Measurements from ENCODE around the gene KRTAP4-1.
"Not testable (repeated sequence)": the region's sequence is repeated elsewhere in the genome, so short reads cannot be mapped to it uniquely, and the experiment has no call there.

The KRTAP4-1 gene

GRCh38 chr17:41171886-41172285, 12.8 kb downstream of the KRTAP4-1 start:
- DNase-seq (ENCODE audit: low spot score) = no peak

DNA sequence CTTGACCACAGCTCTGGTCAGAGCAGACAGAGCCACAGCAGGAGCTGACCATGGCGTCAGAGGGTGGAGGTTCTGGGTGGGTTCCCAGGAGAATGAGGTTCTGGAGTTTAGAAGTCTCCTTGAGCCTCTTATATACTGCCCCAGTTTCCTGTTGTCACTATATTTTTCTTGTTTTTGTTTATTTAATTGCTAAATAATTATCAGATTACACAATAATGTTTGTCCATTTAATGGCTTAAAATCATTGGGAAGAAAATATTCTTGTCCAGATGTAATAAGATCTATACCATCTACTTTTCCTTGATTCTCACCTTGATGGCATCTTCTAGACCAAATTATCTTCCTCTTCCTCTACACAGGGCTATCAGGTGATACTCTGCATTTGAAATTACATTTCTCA, 16.6 kb downstream of the KRTAP4-1 start, which contains the start of gene KRTAP4-3:
TSS of gene KRTAP4-3 (minus strand) at position 101 of the 400 bp plus-strand sequence. CDS start at position 52, 49 bp downstream.
- no peak for DNase-seq (ENCODE audit: low spot score)

DNA sequence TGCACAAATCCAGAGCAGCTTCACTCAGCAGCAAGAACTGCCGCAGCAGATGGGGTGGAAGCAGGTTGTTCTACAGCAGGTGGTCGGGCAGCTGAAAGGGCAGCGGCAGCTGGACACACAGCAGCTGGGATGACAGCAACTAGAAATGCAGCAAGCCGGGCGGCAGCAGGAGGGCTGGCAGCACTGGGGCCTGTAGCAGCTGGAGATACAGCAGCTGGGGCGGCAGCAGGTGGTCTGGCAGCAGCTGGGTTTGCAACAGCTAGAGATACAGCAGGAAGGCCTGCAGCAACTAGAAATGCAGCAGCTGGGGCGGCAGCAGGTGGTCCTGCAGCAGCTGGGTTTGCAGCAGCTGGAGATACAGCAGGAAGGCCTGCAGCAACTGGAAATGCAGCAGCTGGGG, 17.1 kb downstream of the KRTAP4-1 start:
- no peak for DNase-seq (ENCODE audit: low spot score)

DNA sequence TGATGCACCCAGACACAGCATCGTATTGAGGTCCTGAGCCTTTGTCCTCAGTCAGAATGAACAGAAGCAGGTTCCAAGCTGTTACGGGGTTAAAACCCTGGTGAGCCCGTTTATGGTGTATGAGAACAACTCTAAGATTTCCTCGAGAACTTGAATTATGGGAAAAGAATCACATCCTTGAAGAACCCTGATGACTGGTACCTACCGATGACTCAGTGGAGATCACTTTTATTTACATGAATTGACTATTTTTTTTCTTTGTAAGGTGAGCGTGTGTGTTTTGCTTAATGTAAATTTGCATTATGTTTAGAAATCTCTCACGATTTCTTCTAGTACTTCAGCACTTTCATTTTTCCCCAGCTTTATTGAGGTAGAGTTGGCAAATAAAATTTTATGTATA, 20.9 kb downstream of the KRTAP4-1 start:
- no peak for DNase-seq (ENCODE audit: low spot score)

GRCh38 chr17:41160648-41161047, 24.1 kb downstream of the KRTAP4-1 start, which contains the start of gene KRTAP4-4:
KRTAP4-4 (minus strand) TSS chr17:41160748; CDS start chr17:41160691, 57 bp downstream.
- no peak for DNase-seq (ENCODE audit: low spot score)

DNA sequence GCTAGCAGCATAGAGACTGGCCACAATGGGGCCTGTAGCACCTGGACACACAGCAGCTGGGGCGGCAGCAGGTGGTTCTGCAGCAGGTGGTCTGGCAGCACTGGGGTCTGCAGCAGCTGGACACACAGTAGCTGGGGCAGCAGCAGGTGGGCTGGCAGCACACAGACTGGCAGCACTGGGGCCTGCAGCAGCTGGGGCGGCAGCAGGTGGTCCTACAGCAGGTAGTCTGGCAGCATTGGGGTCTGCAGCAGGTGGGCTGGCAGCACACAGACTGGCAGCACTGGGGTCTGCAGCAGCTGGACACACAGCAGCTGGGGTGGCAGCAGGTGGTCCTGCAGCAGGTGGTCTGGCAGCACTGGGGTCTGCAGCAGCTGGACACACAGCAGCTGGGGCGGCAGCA, 24.5 kb downstream of the KRTAP4-1 start:
- not testable (repeated sequence) for DNase-seq (ENCODE audit: low spot score)

DNA sequence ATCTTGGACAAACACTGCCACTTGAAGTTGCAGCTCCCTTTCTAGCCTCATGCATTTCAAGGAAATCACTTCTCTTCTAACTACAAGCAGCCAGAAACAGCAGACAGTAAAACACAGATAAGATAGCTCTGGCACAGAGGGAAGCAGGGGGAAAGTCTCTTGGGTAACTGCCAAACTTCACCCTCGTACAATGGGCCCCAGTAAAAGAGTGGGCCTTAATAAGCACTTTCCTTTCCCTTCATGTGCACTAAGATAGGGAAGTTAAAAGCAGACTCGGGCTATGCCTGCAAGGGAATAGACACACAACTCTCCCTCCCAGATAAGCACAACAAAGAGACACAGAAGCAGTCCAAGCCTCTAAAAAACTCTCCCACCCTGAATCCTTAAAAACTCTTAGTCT, 30.9 kb downstream of the KRTAP4-1 start:
- DNase-seq (ENCODE audit: low spot score) = no peak

DNA sequence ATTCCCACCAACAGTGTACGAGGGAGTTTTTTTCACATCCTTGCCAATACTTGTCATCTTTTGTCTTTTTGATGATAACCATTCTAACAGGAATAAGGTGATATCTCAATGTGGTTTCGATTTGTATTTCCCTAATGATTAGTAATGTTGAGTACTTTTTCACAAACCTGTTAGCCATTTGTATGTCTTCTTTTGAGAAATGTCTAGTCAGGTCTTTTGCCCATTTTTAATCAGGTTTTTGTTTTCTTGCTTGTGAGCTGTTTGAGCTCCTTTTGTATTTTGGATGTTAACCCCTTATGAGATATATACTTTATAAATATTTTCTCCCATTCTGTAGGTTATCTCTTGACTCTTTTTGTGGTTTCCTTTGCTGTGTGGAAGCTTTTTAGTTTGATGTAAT, 33.2 kb downstream of the KRTAP4-1 start:
- DNase-seq (ENCODE audit: low spot score) = no peak

- no peak for DNase-seq (ENCODE audit: low spot score)
Measured at GRCh38 chr17:41150026-41150425, 34.7 kb downstream of the KRTAP4-1 start.

GRCh38 chr17:41149652-41149985, 35.1 kb downstream of the KRTAP4-1 start, which contains the start of gene KRTAP4-5:
KRTAP4-5 (minus strand) TSS chr17:41149825; CDS start chr17:41149767, 58 bp downstream.
- no peak for DNase-seq (ENCODE audit: low spot score)

DNA sequence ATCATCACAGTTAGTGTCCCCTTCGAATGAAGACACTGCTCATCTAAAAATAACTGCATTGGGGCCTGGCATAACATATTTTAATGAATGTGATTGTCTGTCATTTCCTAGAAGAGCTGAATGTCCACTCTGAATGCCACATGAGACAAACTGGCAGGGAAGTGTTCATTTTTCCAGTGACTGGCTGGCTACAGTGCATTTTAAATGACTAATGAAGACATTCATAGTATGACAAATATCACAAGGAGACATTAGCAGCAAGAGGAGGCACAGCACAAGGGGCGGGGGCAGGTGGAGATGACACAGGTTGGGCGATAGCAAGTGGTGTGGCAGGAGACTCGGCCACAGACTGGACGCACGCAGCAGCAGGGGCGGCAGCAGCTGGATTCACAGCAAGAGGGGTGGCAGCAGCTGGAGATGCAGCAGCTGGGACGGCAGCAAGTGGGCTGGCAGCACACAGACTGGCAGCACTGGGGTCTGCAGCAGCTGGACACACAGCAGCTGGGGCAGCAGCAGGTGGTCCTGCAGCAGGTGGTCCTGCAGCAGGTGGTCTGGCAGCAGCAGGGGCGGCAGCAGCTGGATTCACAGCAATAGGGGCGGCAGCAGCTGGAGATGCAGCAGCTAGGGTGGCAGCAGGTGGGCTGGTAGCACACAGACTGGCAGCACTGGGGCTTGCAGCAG, 35.6 kb downstream of the KRTAP4-1 start:
- DNase-seq (ENCODE audit: low spot score) = not testable (repeated sequence)

DNA sequence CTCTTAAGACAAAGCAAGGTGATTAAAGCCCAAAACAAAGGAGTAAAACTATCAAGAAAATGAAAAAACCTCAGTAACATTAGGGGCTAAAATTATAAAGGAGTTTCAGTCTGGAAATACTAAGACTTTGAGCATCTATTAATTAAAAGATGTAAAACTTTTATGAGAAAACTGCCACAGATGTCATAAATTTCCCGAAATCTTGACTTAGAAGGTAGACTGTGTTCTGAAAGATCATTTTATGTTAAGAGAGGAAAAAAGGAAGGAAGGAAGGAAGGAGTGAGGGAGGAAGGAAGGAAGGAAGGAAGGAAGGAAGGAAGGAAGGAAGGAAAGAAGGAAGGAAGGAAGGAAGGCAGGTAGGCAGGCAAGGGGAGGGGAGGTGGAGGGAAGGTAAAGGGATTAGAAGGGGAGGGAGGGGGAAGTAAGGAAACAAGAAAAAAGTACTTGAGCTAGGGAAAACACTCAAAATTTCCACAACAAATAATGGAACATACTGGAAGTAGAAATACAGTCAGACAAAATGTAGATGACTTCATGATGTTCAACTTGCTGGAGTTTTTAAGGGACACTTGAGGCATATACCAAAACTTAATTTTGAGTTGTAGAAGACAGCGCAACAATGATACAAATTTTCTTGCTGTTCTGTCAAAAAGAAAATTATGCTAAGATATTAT, 37.0 kb downstream of the KRTAP4-1 start:
- DNase-seq (ENCODE audit: low spot score) = no peak

DNA sequence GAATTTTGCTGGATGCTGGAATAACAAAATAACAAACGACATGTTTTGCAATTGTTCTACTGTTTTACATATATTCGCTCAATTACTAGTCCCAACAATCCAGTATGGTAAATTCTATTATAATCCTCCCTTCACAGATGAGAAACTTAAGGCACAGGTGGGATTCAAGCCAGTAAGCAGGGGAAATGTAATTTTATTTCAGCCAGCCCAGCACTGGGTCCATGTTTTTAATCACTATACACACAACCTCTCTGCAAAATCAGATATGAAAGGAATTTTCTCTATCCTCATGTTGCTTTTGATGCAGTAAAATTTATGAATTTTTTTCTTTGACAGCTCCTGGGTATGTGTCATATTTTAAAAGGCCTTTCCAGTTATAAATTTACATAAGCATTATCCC, 39.5 kb downstream of the KRTAP4-1 start:
- DNase-seq (ENCODE audit: low spot score) = no peak

- DNase-seq (ENCODE audit: low spot score) = no peak
Measured at GRCh38 chr17:41144846-41145245, 39.9 kb downstream of the KRTAP4-1 start.

- no peak for DNase-seq (ENCODE audit: low spot score)
Measured at GRCh38 chr17:41141361-41141760, 43.4 kb downstream of the KRTAP4-1 start.

- peak; percentile 72 for DNase-seq (ENCODE audit: low spot score)
Measured at GRCh38 chr17:41140360-41141131, 44.2 kb downstream of the KRTAP4-1 start, which contains the start of gene KRTAP4-6. KRTAP4-6 (minus strand) TSS chr17:41140544; CDS start chr17:41140487, 57 bp downstream.

DNA sequence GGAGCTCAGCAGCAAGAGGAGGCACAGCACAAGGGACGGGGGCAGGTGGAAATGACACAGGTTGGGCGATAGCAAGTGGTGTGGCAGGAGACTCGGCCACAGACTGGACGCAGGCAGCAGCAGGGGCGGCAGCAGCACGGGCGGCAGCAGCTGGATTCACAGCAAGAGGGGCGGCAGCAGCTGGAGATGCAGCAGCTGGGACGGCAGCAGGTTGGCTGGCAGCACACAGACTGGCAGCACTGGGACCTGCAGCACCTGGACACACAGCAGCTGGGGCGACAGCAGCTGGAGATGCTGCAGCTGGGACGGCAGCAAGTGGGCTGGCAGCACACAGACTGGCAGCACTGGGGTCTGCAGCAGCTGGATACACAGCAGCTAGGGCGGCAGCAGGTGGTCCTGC, 44.8 kb downstream of the KRTAP4-1 start:
- not testable (repeated sequence) for DNase-seq (ENCODE audit: low spot score)
